ENCODE results near the gene LCE1D. TPM values are rescaled to one million over a fixed set of nuclear protein-coding genes. Genes with fewer than 3 reads are reported as not detected.

LCE1D gene
- total RNA-seq, 1 experiment from 2014 or later: not detected

DNA sequence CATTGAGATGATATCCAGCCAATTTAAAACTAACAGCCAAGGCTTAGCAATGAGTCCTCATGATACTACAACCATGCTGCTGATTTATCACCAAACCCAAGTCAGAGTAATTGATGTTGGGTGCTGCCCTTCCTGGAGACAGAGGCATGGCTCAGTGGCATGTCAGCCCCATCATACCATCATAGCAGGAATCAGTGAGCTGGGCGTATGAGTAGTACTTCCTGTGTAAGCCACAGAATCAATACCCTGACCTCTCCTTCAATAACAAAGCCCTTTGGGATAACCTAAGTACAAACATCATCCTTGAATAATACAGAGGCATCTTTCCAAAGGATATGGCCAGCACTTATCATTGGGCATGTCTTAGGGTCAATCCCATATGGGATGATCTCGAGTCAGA lies 13.4 kb upstream of the LCE1D start:
- Histone ChIP-seq H4K5ac (ENCODE audit: insufficient read length, low read depth, low read length) (no peak overlapping the region), H3K14ac (ENCODE audit: insufficient read depth, low read length) (no peak overlapping the region), H2BK15ac (ENCODE audit: low read depth, low read length) (no peak overlapping the region), H3K4ac (ENCODE audit: low read depth, low read length) (no peak overlapping the region), H3T11ph (ENCODE audit: low read length) (no peak overlapping the region), H3K4me2 (ENCODE audit: insufficient read depth, insufficient read length, low read length) (no peak overlapping the region), H3K56ac (ENCODE audit: insufficient read length, low read depth, low read length) (no peak overlapping the region), H3K9ac (ENCODE audit: extremely low read depth, insufficient read length, low read length) (no peak overlapping the region), H2BK20ac (ENCODE audit: low read depth, low read length, poor library complexity, severe bottlenecking) (no peak overlapping the region), H4K91ac (ENCODE audit: insufficient read length, low read depth, low read length) (no peak overlapping the region), H3K9me3 (ENCODE audit: control insufficient read depth, low read depth, low read length) (peaks cover 75% of the 10 kb centered on the region), H3K79me2 (ENCODE audit: insufficient read depth, low read length) (no peaks in the 10 kb centered on the region), H4K8ac (replicated peaks; ENCODE audit: insufficient read length, low read depth, low read length) (no peak overlapping the region), H3K18ac (ENCODE audit: insufficient read length, low read depth, low read length) (no peak overlapping the region), H2AFZ (ENCODE audit: low read length) (no peak overlapping the region), H4K20me1 (ENCODE audit: control insufficient read depth, insufficient read depth, insufficient read length) (no peaks in the 10 kb centered on the region), H3K27ac (ENCODE audit: insufficient read length, low read depth, low read length) (no peak overlapping the region), H3K23me2 (ENCODE audit: insufficient read length, low read depth, low read length, poor library complexity, severe bottlenecking) (no peaks in the 10 kb centered on the region), H3K27me3 (ENCODE audit: insufficient read depth, low read length) (no peaks in the 10 kb centered on the region), H2BK120ac (ENCODE audit: low read depth, low read length, poor library complexity, severe bottlenecking) (no peak overlapping the region), H3K4me1 (ENCODE audit: insufficient read depth, low read length) (no peaks in the 10 kb centered on the region), H3K23ac (ENCODE audit: insufficient read length, low read depth, low read length) (no peak overlapping the region), H2BK5ac (ENCODE audit: insufficient read length, low read length) (no peak overlapping the region), H2BK12ac (ENCODE audit: insufficient read length, low read depth, low read length) (no peak overlapping the region), H2AK5ac (ENCODE audit: insufficient read length, low read length) (no peak overlapping the region), H3K79me1 (ENCODE audit: insufficient read depth, low read depth, low read length, poor library complexity, severe bottlenecking) (no peaks in the 10 kb centered on the region)
- TF ChIP-seq CTCF (conservative IDR thresholded peaks at IDR 0.05): no peak
- H3K4me1 Mint-ChIP-seq: no peaks in the 10 kb centered on the region
- H3K27ac Mint-ChIP-seq: no peak overlapping the region
- H3K27me3 Mint-ChIP-seq (ENCODE audit: low read depth): no peaks in the 10 kb centered on the region; the same call in 1 of the 2 replicates
- peaks cover 86 to 89% of the 10 kb centered on the region in 2 experiments for H3K9me3 Mint-ChIP-seq
- H3K36me3 Mint-ChIP-seq (ENCODE audit: insufficient read depth in 1 of 3, low read depth in 3 of 3): peaks cover 3 to 27% (median 6%) of the 10 kb centered on the region in 3 experiments; a peak in 4 of 7 replicates
- no peak overlapping the region for H3K4me3 Mint-ChIP-seq
- DNase-seq: no peak
- no CpG with 5 or more reads among the region's 2 CpGs for WGBS (ENCODE audit: extremely low coverage, insufficient read length, low lambda C conversion rate)
